GM21528 (cell line): Measurements from ENCODE around the gene RANGAP1.

Source experiments
- ATAC-seq: cut with Tn5 transposase; IDR thresholded peaks from one replicate; pipeline ENCODE4 v1.9.1; 2021; ENCODE audit warnings: mild to moderate bottlenecking, moderate library complexity; ENCODE audit not compliant: unreplicated experiment, low FRiP score

Gene RANGAP1

GRCh38 chr22:41204066-41204465, 81.9 kb downstream of the RANGAP1 start:
- no peak for ATAC-seq

DNA sequence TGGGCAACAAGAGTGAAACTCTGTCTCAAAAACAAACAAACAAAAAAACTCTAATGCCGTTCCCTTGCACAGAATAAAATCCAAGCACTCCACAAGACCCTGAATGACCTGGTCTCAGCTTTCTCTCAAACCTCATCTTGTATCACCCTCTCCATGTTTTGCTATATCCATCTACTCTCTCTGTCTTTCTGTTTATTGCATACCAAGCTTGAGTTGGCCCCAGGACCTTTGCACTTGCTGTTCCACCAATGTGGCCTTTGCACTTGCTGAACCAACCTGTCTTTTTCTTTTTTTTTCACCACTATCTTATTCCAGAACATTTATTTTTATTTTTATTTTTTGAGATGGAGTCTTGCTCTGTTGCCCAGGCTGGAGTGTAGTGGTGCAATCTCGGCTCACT, 82.9 kb downstream of the RANGAP1 start:
- ATAC-seq: no peak

DNA sequence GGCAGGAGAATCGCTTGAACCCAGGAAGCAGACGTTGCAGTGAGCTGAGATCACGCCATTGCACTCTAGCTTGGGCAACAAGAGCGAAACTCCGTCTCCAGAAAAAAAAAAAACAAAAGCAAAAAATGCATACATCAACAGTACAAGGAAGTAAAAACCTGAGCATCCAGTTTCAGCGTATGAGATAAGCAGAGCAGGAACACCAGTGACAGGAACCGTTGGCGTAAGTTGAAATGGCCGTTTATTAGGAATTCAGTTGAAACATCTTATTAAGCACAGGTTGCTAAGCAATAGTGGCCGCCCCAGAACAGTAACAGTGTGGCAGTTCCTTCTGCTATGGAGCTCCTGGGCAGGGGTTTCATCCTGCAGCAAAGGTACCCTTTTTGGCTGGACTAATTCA, 84.8 kb downstream of the RANGAP1 start:
- no peak for ATAC-seq

GRCh38 chr22:41198027-41198580, 87.9 kb downstream of the RANGAP1 start:
- no peak for ATAC-seq

DNA sequence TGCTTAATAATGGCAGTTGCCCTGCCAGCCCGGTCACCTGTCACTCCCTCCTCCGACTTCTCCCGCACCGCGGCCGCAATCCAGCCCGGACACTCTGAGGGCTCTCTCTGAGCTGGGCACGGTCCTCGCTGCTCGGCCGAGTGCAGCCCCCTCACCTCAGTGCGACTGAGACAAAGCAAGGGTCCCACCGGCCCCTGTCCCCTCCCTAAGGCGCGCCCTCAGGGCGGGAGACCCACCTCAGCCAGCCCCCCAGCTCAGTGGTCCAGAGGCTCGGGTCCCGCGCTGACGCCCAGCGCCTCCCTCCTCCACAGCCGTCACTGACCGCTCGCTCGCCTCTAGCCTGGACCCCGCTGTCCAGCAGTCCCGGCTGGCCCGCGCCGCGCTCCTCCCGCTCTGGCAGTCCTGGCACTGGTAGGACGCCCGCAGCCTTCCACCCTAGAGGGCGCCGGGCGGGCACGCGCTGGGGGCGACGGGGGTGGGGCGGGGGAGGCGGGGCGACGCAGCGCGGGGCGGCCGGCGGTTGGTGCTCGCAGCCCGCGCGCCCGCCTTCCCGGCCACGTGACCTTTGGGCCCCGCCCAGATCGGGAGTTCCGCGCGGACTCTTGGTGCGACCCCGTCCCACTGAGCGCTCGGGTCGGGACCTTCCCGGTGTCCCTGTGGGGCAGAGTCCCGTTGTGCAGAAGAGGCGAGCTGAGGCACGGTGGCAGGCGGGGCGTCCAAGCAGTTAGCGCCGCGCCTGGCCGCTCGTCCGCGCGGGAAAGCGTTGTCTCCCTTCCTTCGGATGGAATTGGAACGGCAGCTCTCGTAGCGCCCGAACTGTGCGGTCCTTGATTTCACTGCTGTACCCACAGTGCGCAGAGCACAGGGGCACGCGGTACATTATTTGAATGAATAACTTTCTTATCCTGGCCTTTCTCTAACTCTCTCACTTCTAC, 88.7 kb downstream of the RANGAP1 start:
- peak; percentile 52 for ATAC-seq
